HT1080 (cell line): Measurements from ENCODE around the gene ACSS1. TPM values are rescaled to one million over a fixed set of nuclear protein-coding genes. Genes with fewer than 3 reads are reported as not detected.

Experiments
- DNase-seq: peaks from one replicate; pipeline ENCODE4 v3.0.0-alpha.2; 2015; ENCODE audit warnings: low read depth
- total RNA-seq: library from RNA; depleted of rRNA; stranded (reverse); fragments of >200 nt; shearing (Covaris generic); gene quantifications from 2 replicates; pipeline ENCODE4 v1.2.3, GENCODE V29; 2014

Gene ACSS1
- total RNA-seq, 1 experiment from 2014 or later = 0.08 TPM

GRCh38 chr20:25032478-25033264, 25.3 kb downstream of the ACSS1 start:
- DNase-seq = no peak

GRCh38 chr20:25032065-25032477, 25.9 kb downstream of the ACSS1 start:
- no peak for DNase-seq

GRCh38 chr20:25031241-25031640, 26.7 kb downstream of the ACSS1 start:
- DNase-seq = no peak

GRCh38 chr20:25030649-25031207, 27.2 kb downstream of the ACSS1 start:
- DNase-seq = no peak

GRCh38 chr20:25030007-25030648, 27.8 kb downstream of the ACSS1 start:
- no peak for DNase-seq

GRCh38 chr20:25025986-25026605, 31.8 kb downstream of the ACSS1 start:
- DNase-seq = no peak

- no peak for DNase-seq
These were observed 32.7 kb downstream of the ACSS1 start for GRCh38 chr20:25025091-25025861.

- no peak for DNase-seq
These were observed 33.8 kb downstream of the ACSS1 start for GRCh38 chr20:25024171-25024570.

GRCh38 chr20:25023356-25023755, 34.6 kb downstream of the ACSS1 start:
- no peak for DNase-seq

GRCh38 chr20:25022680-25023079, 35.3 kb downstream of the ACSS1 start:
- no peak for DNase-seq

- DNase-seq = no peak
These were observed 36.6 kb downstream of the ACSS1 start for GRCh38 chr20:25021336-25021735.

GRCh38 chr20:25020901-25021301, 37.0 kb downstream of the ACSS1 start:
- DNase-seq = no peak

GRCh38 chr20:25020345-25020744, 37.6 kb downstream of the ACSS1 start:
- no peak for DNase-seq

- DNase-seq = no peak
These were observed 38.4 kb downstream of the ACSS1 start for GRCh38 chr20:25019381-25020155.

GRCh38 chr20:25018841-25019240, 39.1 kb downstream of the ACSS1 start:
- no peak for DNase-seq

- DNase-seq = no peak
These were observed 39.5 kb downstream of the ACSS1 start for GRCh38 chr20:25018425-25018824.

GRCh38 chr20:25017257-25017803, 40.6 kb downstream of the ACSS1 start:
- no peak for DNase-seq

- DNase-seq = no peak
These were observed 41.5 kb downstream of the ACSS1 start for GRCh38 chr20:25016471-25016870.

GRCh38 chr20:25015986-25016385, 42.0 kb downstream of the ACSS1 start:
- DNase-seq = no peak

GRCh38 chr20:25014816-25015215, 43.1 kb downstream of the ACSS1 start:
- DNase-seq = no peak
